ENCODE measurements around the gene ERBB4.

DNA sequence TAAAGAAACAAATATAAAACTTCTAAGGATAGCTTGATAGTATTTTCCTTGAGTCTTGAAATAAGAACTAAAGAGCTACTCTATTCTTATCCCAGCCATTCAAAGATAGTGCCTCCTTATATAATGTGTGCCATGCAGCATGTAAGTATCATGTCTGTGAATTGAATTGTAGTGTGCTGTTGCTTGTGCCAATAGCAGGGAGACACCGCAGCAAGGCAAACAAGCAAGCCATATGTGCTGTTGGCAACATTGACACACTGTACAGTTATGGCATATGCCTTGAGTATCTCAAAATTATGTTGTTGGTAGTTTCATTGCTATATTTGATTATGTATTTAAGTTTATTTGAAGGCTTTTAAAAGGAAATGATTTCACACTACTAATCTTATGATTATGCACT is 58.2 kb downstream of the ERBB4 start:
- TF ChIP-seq GATA2 (IDR thresholded peaks at IDR 0.05; ENCODE audit: low read depth, low read length) (no peak), GATA3 (IDR thresholded peaks at IDR 0.05; ENCODE audit: low read depth, low read length) (no peak)

Data from SH-SY5Y (cell line).